OCI-LY7 (cell line): ENCODE measurements around the gene RTKN2.

Experiments used
- EZH2phosphoT487 ChIP-seq: fragments of 200-600 bp; sonication (generic); IDR thresholded peaks from 2 replicates; pipeline ENCODE4 v1.6.1; 2018; ENCODE audit warnings: low read depth, borderline replicate concordance, mild to moderate bottlenecking, mixed run types, antibody characterized with exemption, low read length, moderate library complexity, mixed read lengths
- TF ChIP-seq, protein P1 (sequence below): fragments of 200-600 bp; sonication (generic); conservative IDR thresholded peaks from 2 replicates; pipeline ENCODE4 v1.5.1; 2014; ENCODE audit warnings: mild to moderate bottlenecking, antibody characterized with exemption, low read length, moderate library complexity, mixed read lengths

DNA sequence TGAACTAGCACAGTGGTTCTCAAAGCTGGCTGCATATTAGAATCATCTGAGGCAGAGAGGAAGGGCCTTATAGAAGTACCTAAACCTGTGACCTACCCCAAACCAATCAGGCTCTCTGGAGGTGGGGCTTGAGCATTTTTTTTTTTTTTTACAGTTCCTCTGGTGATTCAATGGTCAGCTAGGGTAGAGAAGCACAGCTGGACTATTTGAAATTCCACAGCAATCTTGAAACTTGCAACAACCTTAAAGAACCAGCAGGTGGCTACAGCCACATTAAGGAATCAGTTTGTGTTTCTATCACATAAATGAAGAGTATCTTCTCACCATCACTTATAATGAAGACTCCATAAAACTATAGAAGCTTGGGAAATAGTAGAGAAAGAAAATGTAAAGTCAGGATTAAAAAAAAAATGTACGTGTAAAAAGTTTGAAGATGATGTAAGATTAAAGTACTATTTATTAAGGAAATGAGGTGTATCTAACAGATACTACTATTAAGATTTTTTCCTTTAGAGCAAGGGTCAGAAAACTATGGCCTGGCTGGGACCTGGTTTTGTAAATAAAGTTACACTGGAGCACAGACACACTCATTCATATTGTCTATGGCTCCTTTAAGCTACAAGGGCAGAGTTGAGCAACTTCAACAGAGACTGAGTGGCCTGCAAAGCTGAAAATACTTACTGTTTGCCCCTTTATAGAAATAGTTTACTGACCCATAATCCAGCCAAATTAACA, 3.8 kb downstream of the RTKN2 start:
- TF ChIP-seq, protein P1, sequence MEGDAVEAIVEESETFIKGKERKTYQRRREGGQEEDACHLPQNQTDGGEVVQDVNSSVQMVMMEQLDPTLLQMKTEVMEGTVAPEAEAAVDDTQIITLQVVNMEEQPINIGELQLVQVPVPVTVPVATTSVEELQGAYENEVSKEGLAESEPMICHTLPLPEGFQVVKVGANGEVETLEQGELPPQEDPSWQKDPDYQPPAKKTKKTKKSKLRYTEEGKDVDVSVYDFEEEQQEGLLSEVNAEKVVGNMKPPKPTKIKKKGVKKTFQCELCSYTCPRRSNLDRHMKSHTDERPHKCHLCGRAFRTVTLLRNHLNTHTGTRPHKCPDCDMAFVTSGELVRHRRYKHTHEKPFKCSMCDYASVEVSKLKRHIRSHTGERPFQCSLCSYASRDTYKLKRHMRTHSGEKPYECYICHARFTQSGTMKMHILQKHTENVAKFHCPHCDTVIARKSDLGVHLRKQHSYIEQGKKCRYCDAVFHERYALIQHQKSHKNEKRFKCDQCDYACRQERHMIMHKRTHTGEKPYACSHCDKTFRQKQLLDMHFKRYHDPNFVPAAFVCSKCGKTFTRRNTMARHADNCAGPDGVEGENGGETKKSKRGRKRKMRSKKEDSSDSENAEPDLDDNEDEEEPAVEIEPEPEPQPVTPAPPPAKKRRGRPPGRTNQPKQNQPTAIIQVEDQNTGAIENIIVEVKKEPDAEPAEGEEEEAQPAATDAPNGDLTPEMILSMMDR: peak; percentile 85
- no peak for TF ChIP-seq EZH2phosphoT487
